Upper lobe of right lung (tissue), 1 donor: Measurements from ENCODE around the gene TLR9. TPM values are rescaled to one million over a fixed set of nuclear protein-coding genes. Genes with fewer than 3 reads are reported as not detected.

Source experiments
- ATAC-seq: fragments of 200-7000 bp; cut with Tn5 transposase; one replicate; pipeline ENCODE4 v1.9.1; 2020; ENCODE audit warnings: mild to moderate bottlenecking, moderate library complexity
- DNase-seq: peaks from one replicate; pipeline ENCODE4 v3.0.0-alpha.2; 2020
- H3K27ac ChIP-seq: fragments of 200-600 bp; one replicate; pipeline ENCODE4 v1.8.0; 2022
- H3K27me3 ChIP-seq: fragments of 200-600 bp; one replicate; pipeline ENCODE4 v1.8.0; 2022; ENCODE audit warnings: mild to moderate bottlenecking
- H3K36me3 ChIP-seq: fragments of 200-600 bp; one replicate; pipeline ENCODE4 v1.8.0; 2022
- H3K4me1 ChIP-seq: fragments of 200-600 bp; one replicate; pipeline ENCODE4 v1.8.0; 2022
- H3K4me3 ChIP-seq: fragments of 200-600 bp; one replicate; pipeline ENCODE4 v1.8.0; 2022; ENCODE audit warnings: mild to moderate bottlenecking
- H3K9me3 ChIP-seq: fragments of 200-600 bp; one replicate; pipeline ENCODE4 v1.8.0; 2022
- intact Hi-C: fragments of 100-400 bp; cut with DNase I; formaldehyde crosslinking; loops from one replicate; pipeline ENCODE4 v1.11.0; 2022
- total RNA-seq: library from RNA; stranded (reverse); fragmentation: NEBNext Ultra II Directional; extraction: Animal tissue kit (Norgen Biotek cat#: 25700); gene quantifications from one replicate; pipeline ENCODE4 v1.2.1, GENCODE V29; 2021
- TF ChIP-seq, protein P1 (sequence below): fragments of 200-600 bp; IDR thresholded peaks from one replicate; pipeline ENCODE4 v1.8.0; 2022; ENCODE audit warnings: antibody characterized with exemption
- donor health status: DM: no; HTN: yes; CAD: no; lungs with severe emphysema.

The TLR9 gene
- total RNA-seq, 1 donor from 2014 or later: 0.87 TPM

DNA sequence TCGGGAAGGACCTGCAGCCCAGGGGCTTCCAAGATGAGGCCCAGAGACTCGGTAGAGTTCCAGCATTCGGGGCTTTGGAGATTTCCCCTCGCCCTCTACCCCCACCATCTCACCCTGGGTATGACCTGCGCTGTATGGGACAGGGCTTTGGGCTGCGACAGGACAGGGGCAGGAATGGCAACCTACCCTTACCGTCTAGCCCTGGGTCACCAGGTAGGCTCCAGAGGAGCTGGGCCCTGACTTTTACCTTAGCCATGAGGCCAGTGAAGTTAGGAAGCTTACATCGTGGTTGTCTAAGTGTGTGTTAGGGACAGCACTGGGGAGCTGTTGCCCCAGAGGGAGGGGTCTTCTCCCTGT lies 20.8 kb upstream of the TLR9 start:
- no peak for DNase-seq
- TF ChIP-seq, protein P1, sequence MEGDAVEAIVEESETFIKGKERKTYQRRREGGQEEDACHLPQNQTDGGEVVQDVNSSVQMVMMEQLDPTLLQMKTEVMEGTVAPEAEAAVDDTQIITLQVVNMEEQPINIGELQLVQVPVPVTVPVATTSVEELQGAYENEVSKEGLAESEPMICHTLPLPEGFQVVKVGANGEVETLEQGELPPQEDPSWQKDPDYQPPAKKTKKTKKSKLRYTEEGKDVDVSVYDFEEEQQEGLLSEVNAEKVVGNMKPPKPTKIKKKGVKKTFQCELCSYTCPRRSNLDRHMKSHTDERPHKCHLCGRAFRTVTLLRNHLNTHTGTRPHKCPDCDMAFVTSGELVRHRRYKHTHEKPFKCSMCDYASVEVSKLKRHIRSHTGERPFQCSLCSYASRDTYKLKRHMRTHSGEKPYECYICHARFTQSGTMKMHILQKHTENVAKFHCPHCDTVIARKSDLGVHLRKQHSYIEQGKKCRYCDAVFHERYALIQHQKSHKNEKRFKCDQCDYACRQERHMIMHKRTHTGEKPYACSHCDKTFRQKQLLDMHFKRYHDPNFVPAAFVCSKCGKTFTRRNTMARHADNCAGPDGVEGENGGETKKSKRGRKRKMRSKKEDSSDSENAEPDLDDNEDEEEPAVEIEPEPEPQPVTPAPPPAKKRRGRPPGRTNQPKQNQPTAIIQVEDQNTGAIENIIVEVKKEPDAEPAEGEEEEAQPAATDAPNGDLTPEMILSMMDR: no peak

DNA sequence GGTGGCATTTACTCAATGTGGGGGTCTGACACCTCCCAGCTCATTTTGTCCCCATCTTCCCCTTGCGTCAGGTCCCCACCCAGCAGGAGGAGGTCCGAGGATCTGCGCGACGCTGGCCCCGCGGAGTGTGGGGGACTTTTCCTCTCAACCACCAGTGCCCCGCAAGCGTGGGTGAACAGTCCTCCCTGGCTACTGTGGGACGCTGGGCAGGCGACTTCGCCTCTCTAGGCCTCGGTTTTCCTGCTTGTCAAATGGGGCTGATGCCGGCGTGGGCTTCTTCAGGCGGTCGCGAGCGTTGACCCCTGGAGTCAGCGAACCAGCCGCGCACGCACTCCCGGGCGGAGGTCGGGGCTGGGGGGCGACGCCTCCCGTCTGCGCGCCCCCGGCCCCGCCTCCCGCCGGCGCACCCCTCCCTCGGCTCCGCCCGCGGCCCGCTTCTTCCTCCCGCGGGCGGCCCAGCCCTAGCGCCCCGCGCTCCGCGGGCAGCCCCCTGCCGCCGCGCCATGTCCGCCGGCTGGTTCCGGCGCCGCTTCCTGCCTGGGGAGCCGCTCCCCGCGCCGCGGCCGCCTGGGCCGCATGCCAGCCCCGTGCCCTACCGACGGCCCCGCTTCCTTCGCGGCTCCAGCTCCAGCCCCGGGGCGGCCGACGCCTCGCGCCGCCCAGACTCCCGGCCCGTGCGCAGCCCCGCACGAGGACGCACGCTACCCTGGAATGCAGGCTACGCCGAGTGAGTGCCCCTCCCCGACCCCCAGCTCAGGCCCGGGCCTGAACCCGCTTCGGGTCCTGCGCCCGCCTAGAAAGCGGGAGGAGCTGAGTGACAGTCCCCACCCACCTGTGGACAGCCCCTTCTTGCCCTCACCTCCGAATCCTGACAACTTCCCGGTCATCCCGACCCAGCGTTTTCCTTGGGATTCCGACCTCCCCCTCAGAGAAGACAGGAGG lies 20.1 kb upstream of the TLR9 start, which contains the start of gene PPM1M:
PPM1M (plus strand) TSS at position 438 of the 942 bp plus-strand sequence; CDS start at position 504, 66 bp downstream.
- Histone ChIP-seq H3K36me3 (peaks cover 20% of the 10 kb centered on the region), H3K4me3 (peak within 1 kb of the TSS; percentile 68), H3K27me3 (no peaks in the 10 kb centered on the region), H3K9me3 (no peaks in the 10 kb centered on the region), H3K27ac (peak within 1 kb of the TSS; percentile 91), H3K4me1 (peaks cover 26% of the 10 kb centered on the region)
- TF ChIP-seq, protein P1: no peak
- peak; percentile 81 for DNase-seq
- intact Hi-C loops: no loop called here
- ATAC-seq: peak; percentile 65

More for the DNA sequence above, 20.8 kb upstream of the TLR9 start:
- intact Hi-C loops: no loop called here
- no peaks in the 10 kb centered on the region for H3K27me3 ChIP-seq
- peaks cover 25% of the 10 kb centered on the region for H3K4me1 ChIP-seq
- ATAC-seq: no peak
- peak overlapping the region; percentile 68 for H3K4me3 ChIP-seq
- peaks cover 26% of the 10 kb centered on the region for H3K36me3 ChIP-seq
- no peaks in the 10 kb centered on the region for H3K9me3 ChIP-seq
- peak overlapping the region; percentile 91 for H3K27ac ChIP-seq

DNA sequence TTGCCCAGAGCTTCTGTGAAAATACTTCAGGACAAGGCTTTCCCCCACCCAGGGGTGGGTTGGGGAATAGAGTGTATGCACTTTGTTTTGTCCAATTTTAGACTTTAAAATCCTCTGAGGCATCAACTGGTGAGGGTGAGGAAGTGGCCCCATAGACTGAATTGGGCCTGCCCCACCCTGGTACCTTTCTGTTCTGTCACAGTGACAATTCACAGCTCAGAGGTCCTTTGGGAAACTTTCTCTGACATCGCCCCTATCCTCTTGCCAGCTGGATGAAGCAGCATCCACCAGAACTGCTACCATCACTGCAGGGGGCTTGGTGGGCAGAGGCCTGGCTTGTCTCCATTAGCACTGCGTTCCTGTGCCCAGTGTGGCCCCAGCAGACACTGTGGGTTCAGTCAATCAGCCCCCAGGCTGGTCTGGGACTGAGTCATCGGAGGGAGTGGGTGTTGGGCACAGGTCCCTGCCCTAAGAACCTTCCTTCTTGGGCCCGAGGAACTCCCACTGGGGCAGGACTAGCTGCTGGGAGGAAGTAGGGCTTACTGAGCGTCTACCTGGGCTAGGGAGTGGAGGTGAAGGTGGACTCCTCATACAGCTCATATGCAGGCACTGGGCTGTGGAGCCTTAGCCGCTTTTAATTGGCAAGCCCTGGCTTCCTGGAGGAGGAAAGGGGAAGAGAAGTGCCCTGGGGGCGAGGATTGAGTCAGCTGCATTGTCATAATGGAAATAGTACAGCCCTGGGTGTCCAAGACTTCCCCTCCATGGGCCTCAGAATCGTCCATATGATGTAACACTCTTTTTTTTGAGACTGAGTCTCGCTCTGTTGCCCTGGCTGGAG lies 18.6 kb upstream of the TLR9 start:
- Histone ChIP-seq H3K36me3 (peaks cover 9% of the 10 kb centered on the region), H3K27ac (peak overlapping the region; percentile 91), H3K27me3 (no peaks in the 10 kb centered on the region), H3K4me3 (no peak overlapping the region), H3K9me3 (no peaks in the 10 kb centered on the region), H3K4me1 (peaks cover 36% of the 10 kb centered on the region)
- intact Hi-C loops: no loop called here
- TF ChIP-seq, protein P1: no peak
- peak; percentile 79 for DNase-seq
- ATAC-seq: peak; percentile 47

DNA sequence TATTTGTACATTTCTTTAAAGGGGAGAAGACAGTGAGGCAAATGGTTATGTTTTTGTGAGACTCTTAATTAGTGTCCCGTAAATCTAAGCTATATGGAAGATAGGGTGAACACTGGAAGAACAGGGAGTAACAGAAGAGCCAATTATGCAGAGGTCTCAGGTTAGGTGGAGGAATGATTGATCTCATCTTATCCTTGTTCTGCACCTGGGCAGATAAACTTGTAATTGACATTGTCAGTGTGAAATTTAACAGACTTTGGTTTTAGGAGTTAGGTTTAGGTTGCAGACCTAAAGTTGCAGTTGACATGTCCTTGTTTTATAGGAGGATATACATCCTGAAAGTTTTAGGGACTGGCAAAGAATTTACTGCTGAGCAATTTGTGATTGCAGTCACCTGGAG lies 16.6 kb upstream of the TLR9 start:
- H3K4me1 ChIP-seq: peaks cover 44% of the 10 kb centered on the region
- intact Hi-C loops: no loop called here
- H3K9me3 ChIP-seq: no peaks in the 10 kb centered on the region
- no peaks in the 10 kb centered on the region for H3K27me3 ChIP-seq
- H3K36me3 ChIP-seq: no peaks in the 10 kb centered on the region
- no peak overlapping the region for H3K27ac ChIP-seq
- DNase-seq (no peak), ATAC-seq (no peak)
- H3K4me3 ChIP-seq: no peak overlapping the region
- TF ChIP-seq, protein P1: no peak

DNA sequence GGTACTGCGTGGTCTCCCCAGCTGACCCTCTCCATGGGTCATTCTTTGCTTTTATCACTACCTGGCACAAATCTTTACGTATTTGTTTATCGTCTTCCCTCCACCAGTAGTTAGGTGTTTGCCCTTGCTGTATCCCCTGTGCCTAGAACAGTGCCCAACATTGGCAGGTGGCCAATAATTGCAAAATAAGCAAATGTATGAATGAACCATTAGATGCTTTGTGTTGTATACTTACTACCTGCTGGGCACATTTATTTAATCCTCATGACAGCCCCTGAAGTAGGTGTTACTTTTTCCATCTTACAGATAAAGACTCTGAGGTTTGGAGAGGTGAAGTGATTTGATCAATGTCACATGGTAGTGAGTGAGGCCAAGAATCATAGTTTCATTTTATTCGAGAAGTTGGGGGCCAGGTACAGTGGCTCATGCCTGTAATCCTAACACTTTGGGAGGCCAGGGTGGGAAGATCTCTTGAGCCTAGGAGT lies 15.5 kb upstream of the TLR9 start:
- Histone ChIP-seq H3K4me3 (no peak overlapping the region), H3K27ac (peak overlapping the region; percentile 84), H3K4me1 (peaks cover 46% of the 10 kb centered on the region), H3K36me3 (no peaks in the 10 kb centered on the region), H3K27me3 (no peaks in the 10 kb centered on the region), H3K9me3 (no peaks in the 10 kb centered on the region)
- ATAC-seq: no peak
- intact Hi-C loops: no loop called here
- TF ChIP-seq, protein P1: no peak
- no peak for DNase-seq
